AG04450 (cell line): ENCODE data around the gene ABCC3. TPM values are rescaled to one million over a fixed set of nuclear protein-coding genes. Genes with fewer than 3 reads are reported as not detected.
"Not testable (repeated sequence)": the region's sequence is repeated elsewhere in the genome, so short reads cannot be mapped to it uniquely, and the experiment has no call there.

Experiments
- CTCF ChIA-PET: fragments of 300-600, 350-600 bp; formaldehyde crosslinking; extraction: SDS; loops from one replicate; lab custom pipeline; 2022; ENCODE audit warnings: antibody characterized with exemption, inconsistent platforms; lab: Charles Lee
- POLR2A ChIA-PET: fragments of 350-600 bp; formaldehyde crosslinking; extraction: SDS; loops from one replicate; lab custom pipeline; 2021; ENCODE audit warnings: antibody characterized with exemption, inconsistent platforms; lab: Yijun Ruan, JAX
- DNase-seq: peaks from one replicate; pipeline ENCODE4 v3.0.0-alpha.2; 2011; ENCODE audit warnings: low read depth, low spot score
- H3K27ac ChIP-seq: one replicate; pipeline ENCODE4 v1.5.1; 2012; ENCODE audit warnings: low read depth, low read length, control low read depth
- H3K27me3 ChIP-seq: one replicate; pipeline ENCODE4 v1.6.0; 2012; ENCODE audit warnings: low read length; ENCODE audit not compliant: control insufficient read depth, insufficient read depth
- H3K4me3 ChIP-seq: 2 replicates; pipeline ENCODE4 v1.5.1; 2011; ENCODE audit warnings: mild to moderate bottlenecking, low read depth, low read length, control low read depth
- H3K9me3 ChIP-seq: 2 replicates; pipeline ENCODE4 v1.5.1; 2012; ENCODE audit warnings: low read length; ENCODE audit not compliant: control insufficient read depth, insufficient read depth
- CTCF ChIP-seq: IDR thresholded peaks from 2 replicates; pipeline ENCODE4 v1.5.1; 2011; ENCODE audit warnings: low read depth, low read length, control low read depth, inconsistent platforms
- polyA plus RNA-seq: library from polyadenylated mRNA; depleted of rRNA; stranded (reverse); fragments of >200 nt; gene quantifications from 2 replicates; pipeline ENCODE4 v1.2.3, GENCODE V29; 2011

The ABCC3 gene
- polyA plus RNA-seq, 1 experiment = 21.7 TPM

- POLR2A ChIA-PET = no interaction called here
- Histone ChIP-seq H3K27me3 (no peaks in the 10 kb centered on the region), H3K27ac (no peak overlapping the region), H3K9me3 (no peaks in the 10 kb centered on the region), H3K4me3 (peak overlapping the region; percentile 25; the same call in 1 of the 2 replicates)
- DNase-seq = no peak
- CTCF ChIA-PET = no interaction called here
- TF ChIP-seq CTCF = no peak
Measured at GRCh38 chr17:50722746-50723145, 88.1 kb downstream of the ABCC3 start.

GRCh38 chr17:50724622-50725021 is 89.9 kb downstream of the ABCC3 start:
- H3K4me3 ChIP-seq, H3K9me3 ChIP-seq, DNase-seq, H3K27me3 ChIP-seq, H3K27ac ChIP-seq, POLR2A ChIA-PET: not testable (repeated sequence)
- CTCF ChIA-PET = interaction anchor here (1.3 kb wide), 2 partner anchors 30 to 59 kb away, joined by 3 to 4 read pairs; no protein-coding TSS in a partner anchor

GRCh38 chr17:50725769-50726655 is 91.3 kb downstream of the ABCC3 start:
- POLR2A ChIA-PET = no interaction called here
- no peak for DNase-seq
- CTCF ChIA-PET = interaction anchor here (1.3 to 2.0 kb wide), 3 partner anchors 58 to 175 kb away, joined by 3 to 7 read pairs (median 4); partner anchors contain the start of gene CACNA1G

GRCh38 chr17:50728112-50728429 is 93.4 kb downstream of the ABCC3 start:
- Histone ChIP-seq H3K4me3 (no peak overlapping the region), H3K9me3 (no peaks in the 10 kb centered on the region), H3K27ac (no peak overlapping the region), H3K27me3 (no peaks in the 10 kb centered on the region)
- ChIA-PET CTCF (interaction anchor here (0.7 to 1.0 kb wide), 4 partner anchors 97 to 229 kb away, joined by 3 to 5 read pairs (median 4); no protein-coding TSS in a partner anchor), POLR2A (interaction anchor here (0.7 kb wide), 1 partner anchor 30 kb away, joined by 7 read pairs; no protein-coding TSS in a partner anchor)
- TF ChIP-seq CTCF = no peak
- DNase-seq = no peak

More at GRCh38 chr17:50725769-50726655, 91.3 kb downstream of the ABCC3 start:
- no peak for TF ChIP-seq CTCF
- H3K4me3 ChIP-seq = no peak overlapping the region
- H3K9me3 ChIP-seq = no peaks in the 10 kb centered on the region
- H3K27me3 ChIP-seq = no peaks in the 10 kb centered on the region
- no peak overlapping the region for H3K27ac ChIP-seq

GRCh38 chr17:50728881-50729765 is 94.4 kb downstream of the ABCC3 start:
- TF ChIP-seq CTCF = no peak
- no peak for DNase-seq
- ChIA-PET POLR2A (interaction anchor here (1.1 to 1.7 kb wide), 2 partner anchors 10 to 21 kb away, joined by 8 to 14 read pairs; partner anchors contain the start of gene LUC7L3), CTCF (interaction anchor here (1.8 kb wide), 1 partner anchor 35 kb away, joined by 6 read pairs; no protein-coding TSS in a partner anchor)
- Histone ChIP-seq H3K9me3 (no peaks in the 10 kb centered on the region), H3K4me3 (no peak overlapping the region), H3K27me3 (no peaks in the 10 kb centered on the region), H3K27ac (no peak overlapping the region)
